Neural cell (in vitro differentiated cells): ENCODE results near the gene ELANE. TPM values are rescaled to one million over a fixed set of nuclear protein-coding genes. Genes with fewer than 3 reads are reported as not detected.
"Not testable (repeated sequence)": the region's sequence is repeated elsewhere in the genome, so short reads cannot be mapped to it uniquely, and the experiment has no call there.

ENCODE experiments used
- H2AFZ ChIP-seq: fragments of 200-600, 300-800 bp; sonication (generic), shearing (Covaris generic); 2 replicates; pipeline ENCODE4 v1.6.0; 2014; ENCODE audit warnings: low read depth, mild to moderate bottlenecking, antibody characterized with exemption, low read length, moderate library complexity
- H3F3A ChIP-seq: fragments of 200-600 bp; shearing (Covaris generic); 2 replicates; pipeline ENCODE4 v1.6.1; 2016; ENCODE audit warnings: mild to moderate bottlenecking, moderate library complexity, mixed read lengths, antibody characterized with exemption, low read length; ENCODE audit not compliant: insufficient read depth, poor library complexity, severe bottlenecking
- H3K27ac ChIP-seq: fragments of 200-600, 300-800 bp; sonication (generic), shearing (Covaris generic); 2 replicates; pipeline ENCODE4 v1.5.1; 2014; ENCODE audit warnings: mild to moderate bottlenecking, low read length, moderate library complexity
- H3K27me3 ChIP-seq: fragments of 300-800, 200-600 bp; sonication (generic), shearing (Covaris generic); 2 replicates; pipeline ENCODE4 v1.6.0; 2014; ENCODE audit warnings: mild to moderate bottlenecking, low read depth, low read length, moderate library complexity; ENCODE audit not compliant: insufficient read depth
- H3K36me3 ChIP-seq: fragments of 300-800, 200-600 bp; sonication (generic), shearing (Covaris generic); 2 replicates; pipeline ENCODE4 v1.5.1; 2014; ENCODE audit warnings: mild to moderate bottlenecking, antibody characterized with exemption, low read length, moderate library complexity; ENCODE audit not compliant: insufficient read depth
- H3K4me2 ChIP-seq: fragments of 300-800, 200-600 bp; sonication (generic), shearing (Covaris generic); 2 replicates; pipeline ENCODE4 v1.6.0; 2014; ENCODE audit warnings: mild to moderate bottlenecking, low read length
- H3K4me3 ChIP-seq: fragments of 300-800, 200-600 bp; sonication (generic), shearing (Covaris generic); 2 replicates; pipeline ENCODE4 v1.5.1; 2014; ENCODE audit warnings: mild to moderate bottlenecking, low read length, moderate library complexity
- H3K79me2 ChIP-seq: fragments of 200-600 bp; shearing (Covaris generic); replicated peaks from 2 replicates; pipeline ENCODE4 v1.6.0; 2014; ENCODE audit warnings: mild to moderate bottlenecking, low read length, moderate library complexity; ENCODE audit not compliant: insufficient read depth
- H3K9ac ChIP-seq: fragments of 300-800, 200-600 bp; sonication (generic), shearing (Covaris generic); 2 replicates; pipeline ENCODE4 v1.6.1; 2016; ENCODE audit warnings: mild to moderate bottlenecking, low read length, mixed read lengths
- H3K9me2 ChIP-seq: fragments of 200-600 bp; shearing (Covaris generic); 2 replicates; pipeline ENCODE4 v1.6.1; 2016; ENCODE audit warnings: mild to moderate bottlenecking, low read length, mixed read lengths; ENCODE audit not compliant: insufficient read depth
- H3K9me3 ChIP-seq: fragments of 200-600, 300-800 bp; sonication (generic), shearing (Covaris generic); 2 replicates; pipeline ENCODE4 v1.6.1; 2016; ENCODE audit warnings: mild to moderate bottlenecking, mixed run types, low read length, moderate library complexity, mixed read lengths
- H4K20me1 ChIP-seq: fragments of 200-600 bp; shearing (Covaris generic); 2 replicates; pipeline ENCODE4 v1.6.1; 2016; ENCODE audit warnings: mild to moderate bottlenecking, mixed run types; ENCODE audit not compliant: insufficient read depth
- CTCF ChIP-seq: fragments of 450-650 bp; IDR thresholded peaks from 2 replicates; pipeline ENCODE4 v1.5.1; 2014; ENCODE audit warnings: antibody characterized with exemption, mild to moderate bottlenecking, moderate library complexity; ENCODE audit not compliant: poor library complexity, severe bottlenecking
- EP300 ChIP-seq: fragments of 450-650 bp; conservative IDR thresholded peaks from 2 replicates; pipeline ENCODE4 v1.6.1; 2014; ENCODE audit warnings: antibody characterized with exemption, mild to moderate bottlenecking, moderate library complexity; ENCODE audit not compliant: poor library complexity, severe bottlenecking
- EZH2 ChIP-seq: fragments of 200-600, 300-800 bp; shearing (Covaris generic), sonication (generic); IDR thresholded peaks from 2 replicates; pipeline ENCODE4 v1.6.1; 2014; ENCODE audit warnings: antibody characterized with exemption, low read length, borderline replicate concordance, mild to moderate bottlenecking; ENCODE audit not compliant: insufficient read depth, poor library complexity, severe bottlenecking
- MXI1 ChIP-seq: fragments of 450-650 bp; conservative IDR thresholded peaks from 2 replicates; pipeline ENCODE4 v1.6.1; 2014; ENCODE audit warnings: antibody characterized with exemption, mild to moderate bottlenecking; ENCODE audit not compliant: poor library complexity, severe bottlenecking
- POLR2AphosphoS5 ChIP-seq: IDR thresholded peaks from 2 replicates; pipeline ENCODE4 v1.6.1; 2012
- RAD21 ChIP-seq: fragments of 450-650 bp; conservative IDR thresholded peaks from 2 replicates; pipeline ENCODE4 v1.6.1; 2014; ENCODE audit warnings: antibody characterized with exemption, mild to moderate bottlenecking, moderate library complexity
- SMC3 ChIP-seq: fragments of 450-650 bp; conservative IDR thresholded peaks from 2 replicates; pipeline ENCODE4 v1.6.1; 2014; ENCODE audit warnings: antibody characterized with exemption, mild to moderate bottlenecking, moderate library complexity; ENCODE audit not compliant: poor library complexity
- TAF1 ChIP-seq: IDR thresholded peaks from 2 replicates; pipeline ENCODE4 v1.6.1; 2012; ENCODE audit warnings: low read depth
- polyA plus RNA-seq: library from polyadenylated mRNA; depleted of rRNA; stranded (reverse); fragments of >200 nt; gene quantifications from 2 replicates; pipeline ENCODE4 v1.2.3, GENCODE V29; 2014
- TF ChIP-seq, protein P1 (sequence below): IDR thresholded peaks from 2 replicates; pipeline ENCODE4 v1.6.1; 2012; ENCODE audit warnings: borderline replicate concordance

Gene ELANE
- polyA plus RNA-seq, 1 donor from 2014 or later = not detected

DNA sequence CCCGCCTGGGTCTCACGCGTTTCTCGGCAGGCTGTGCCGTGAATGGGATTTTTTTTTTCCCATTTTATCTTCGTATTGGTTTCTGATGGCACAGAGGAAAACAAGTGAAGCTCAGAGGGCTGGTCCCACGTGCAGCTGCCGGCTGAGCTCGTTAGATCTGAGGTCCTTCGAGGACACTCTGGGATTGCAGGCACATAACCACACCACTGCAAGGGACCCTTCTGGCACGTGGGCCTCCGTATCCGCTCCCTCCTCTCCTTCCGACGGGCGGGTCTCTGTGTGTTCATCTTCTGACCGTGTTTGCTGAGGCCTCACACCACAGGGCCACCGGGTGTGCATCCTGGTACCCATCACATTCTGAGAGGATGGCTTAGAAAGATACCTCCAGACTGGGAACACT lies 24.0 kb downstream of the ELANE start:
- H3K27me3 ChIP-seq = no peaks in the 10 kb centered on the region
- H3F3A ChIP-seq = no peaks in the 10 kb centered on the region
- no peak overlapping the region for H3K9ac ChIP-seq
- no peak overlapping the region for H2AFZ ChIP-seq
- TF ChIP-seq TAF1 (no peak), CTCF (no peak), RAD21 (no peak), POLR2AphosphoS5 (no peak), MXI1 (no peak), EZH2 (no peak), SMC3 (no peak), EP300 (no peak)
- TF ChIP-seq, protein P1, sequence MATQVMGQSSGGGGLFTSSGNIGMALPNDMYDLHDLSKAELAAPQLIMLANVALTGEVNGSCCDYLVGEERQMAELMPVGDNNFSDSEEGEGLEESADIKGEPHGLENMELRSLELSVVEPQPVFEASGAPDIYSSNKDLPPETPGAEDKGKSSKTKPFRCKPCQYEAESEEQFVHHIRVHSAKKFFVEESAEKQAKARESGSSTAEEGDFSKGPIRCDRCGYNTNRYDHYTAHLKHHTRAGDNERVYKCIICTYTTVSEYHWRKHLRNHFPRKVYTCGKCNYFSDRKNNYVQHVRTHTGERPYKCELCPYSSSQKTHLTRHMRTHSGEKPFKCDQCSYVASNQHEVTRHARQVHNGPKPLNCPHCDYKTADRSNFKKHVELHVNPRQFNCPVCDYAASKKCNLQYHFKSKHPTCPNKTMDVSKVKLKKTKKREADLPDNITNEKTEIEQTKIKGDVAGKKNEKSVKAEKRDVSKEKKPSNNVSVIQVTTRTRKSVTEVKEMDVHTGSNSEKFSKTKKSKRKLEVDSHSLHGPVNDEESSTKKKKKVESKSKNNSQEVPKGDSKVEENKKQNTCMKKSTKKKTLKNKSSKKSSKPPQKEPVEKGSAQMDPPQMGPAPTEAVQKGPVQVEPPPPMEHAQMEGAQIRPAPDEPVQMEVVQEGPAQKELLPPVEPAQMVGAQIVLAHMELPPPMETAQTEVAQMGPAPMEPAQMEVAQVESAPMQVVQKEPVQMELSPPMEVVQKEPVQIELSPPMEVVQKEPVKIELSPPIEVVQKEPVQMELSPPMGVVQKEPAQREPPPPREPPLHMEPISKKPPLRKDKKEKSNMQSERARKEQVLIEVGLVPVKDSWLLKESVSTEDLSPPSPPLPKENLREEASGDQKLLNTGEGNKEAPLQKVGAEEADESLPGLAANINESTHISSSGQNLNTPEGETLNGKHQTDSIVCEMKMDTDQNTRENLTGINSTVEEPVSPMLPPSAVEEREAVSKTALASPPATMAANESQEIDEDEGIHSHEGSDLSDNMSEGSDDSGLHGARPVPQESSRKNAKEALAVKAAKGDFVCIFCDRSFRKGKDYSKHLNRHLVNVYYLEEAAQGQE = no peak
- no peaks in the 10 kb centered on the region for H3K9me3 ChIP-seq
- H3K4me3 ChIP-seq = no peak overlapping the region
- H3K9me2 ChIP-seq = no peaks in the 10 kb centered on the region
- no peak overlapping the region for H3K4me2 ChIP-seq
- peaks cover 2% of the 10 kb centered on the region for H3K36me3 ChIP-seq
- no peaks in the 10 kb centered on the region for H4K20me1 ChIP-seq
- H3K27ac ChIP-seq = no peak overlapping the region
- H3K79me2 ChIP-seq = no peaks in the 10 kb centered on the region

DNA sequence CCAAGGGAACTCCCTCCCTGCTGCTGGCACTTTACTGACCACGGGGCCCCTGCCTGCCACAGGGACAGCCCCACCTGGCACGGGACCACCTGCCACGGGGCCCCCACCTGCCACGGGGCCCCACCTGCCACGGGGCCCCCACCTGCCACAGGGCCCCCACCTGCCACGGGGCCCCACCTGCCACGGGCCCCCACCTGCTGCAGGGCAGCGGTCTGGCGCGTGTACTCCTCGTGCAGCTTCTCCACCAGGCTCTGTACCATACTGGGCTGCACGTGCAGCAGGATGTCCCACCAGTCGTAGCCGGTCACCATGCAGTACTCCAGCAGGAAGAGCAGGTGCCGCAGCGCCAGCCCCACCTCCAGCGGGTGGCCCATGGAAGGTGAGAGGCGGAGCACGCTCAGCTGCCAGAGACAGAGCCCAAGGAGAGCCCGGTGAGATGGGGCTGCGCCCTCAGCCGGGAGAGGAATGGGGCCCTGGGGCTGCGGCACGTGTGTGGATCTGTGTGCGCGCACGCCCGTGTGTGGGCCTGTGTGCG lies 24.7 kb downstream of the ELANE start:
- no peak overlapping the region for H2AFZ ChIP-seq
- no peak overlapping the region for H3K9ac ChIP-seq
- TF ChIP-seq TAF1 (no peak), RAD21 (no peak), EZH2 (no peak), SMC3 (no peak), POLR2AphosphoS5 (no peak), MXI1 (no peak), EP300 (no peak), CTCF (no peak)
- TF ChIP-seq, protein P1 = no peak
- H4K20me1 ChIP-seq = no peaks in the 10 kb centered on the region
- no peaks in the 10 kb centered on the region for H3K27me3 ChIP-seq
- H3K27ac ChIP-seq = no peak overlapping the region
- H3K9me2 ChIP-seq = no peaks in the 10 kb centered on the region
- H3K4me2 ChIP-seq = no peak overlapping the region
- no peaks in the 10 kb centered on the region for H3F3A ChIP-seq
- no peak overlapping the region for H3K4me3 ChIP-seq
- peaks cover 5% of the 10 kb centered on the region for H3K36me3 ChIP-seq
- H3K79me2 ChIP-seq = no peaks in the 10 kb centered on the region
- no peaks in the 10 kb centered on the region for H3K9me3 ChIP-seq

- not testable (repeated sequence) for H3K36me3 ChIP-seq, H3K9me2 ChIP-seq
These were observed 26.0 kb downstream of the ELANE start for GRCh38 chr19:877992-878660.

More at GRCh38 chr19:877992-878660, 26.0 kb downstream of the ELANE start:
- H3F3A ChIP-seq, H3K9ac ChIP-seq, H3K79me2 ChIP-seq, H3K27me3 ChIP-seq, H4K20me1 ChIP-seq, H3K4me2 ChIP-seq, H3K4me3 ChIP-seq, H3K27ac ChIP-seq, H2AFZ ChIP-seq, H3K9me3 ChIP-seq: not testable (repeated sequence)
